HepG2 (cell line): ENCODE data around the gene BHMT. TPM values are rescaled to one million over a fixed set of nuclear protein-coding genes. Genes with fewer than 3 reads are reported as not detected.
A peak's percentile ranks its signal among the peaks of the same experiment; 100 is the strongest.

Source experiments
- ATAC-seq: fragments of 200-7000 bp; cut with Tn5 transposase; 3 replicates; pipeline ENCODE4 v1.9.1; 2020; ENCODE audit warnings: mild to moderate bottlenecking, moderate library complexity
- BruUV-seq: library from RNA; stranded (reverse); fragments of 400-500 nt; replicated peaks from 2 replicates; lab custom pipeline; 2021; lab: Mats Ljungman, UMichigan
- CTCF ChIA-PET: fragments of 300-600 bp; formaldehyde crosslinking; extraction: SDS; loops from one replicate; lab custom pipeline; 2021; ENCODE audit warnings: low total read pairs, inconsistent platforms, low intra/inter-chr PET ratio; lab: Yijun Ruan, JAX
- POLR2A ChIA-PET: fragments of 350-600 bp; sonication (Branson Sonifier 250); formaldehyde crosslinking; loops from one replicate; lab custom pipeline; 2020; ENCODE audit warnings: antibody characterized with exemption, inconsistent platforms; lab: Yijun Ruan, JAX
- DNase-seq: peaks from one replicate; pipeline ENCODE4 v3.0.0-alpha.2; 2015; ENCODE audit warnings: low spot score
- FAIRE-seq: peaks from 3 replicates; lab custom pipeline; 2011; peaks lifted over from hg19 to GRCh38; lab: Jason Lieb, UNC
- H2AFZ ChIP-seq: one replicate; pipeline ENCODE4 v1.6.1; 2011; ENCODE audit warnings: low read length, inconsistent platforms
- H3K27ac ChIP-seq: fragments of 300-600 bp; 3 replicates; pipeline ENCODE4 v1.8.0; 2011; ENCODE audit warnings: mixed run types, mild to moderate bottlenecking, mixed read lengths, low read length, inconsistent platforms; ENCODE audit not compliant: insufficient read depth; ENCODE audit errors: extremely low read length
- H3K27me3 ChIP-seq, 2 experiments: fragments of 200-600 bp in 1 of 2; 2 replicates in 1 of 2; 3 replicates in 1 of 2; pipeline versions ENCODE4 v1.6.0 to v1.8.0; 2011; ENCODE audit warnings: low read length in 2 of 2, mild to moderate bottlenecking in 2 of 2, moderate library complexity in 2 of 2, inconsistent platforms in 1 of 2; ENCODE audit not compliant: insufficient read depth in 2 of 2, control insufficient read depth in 1 of 2
- H3K36me3 ChIP-seq, 2 experiments: fragments of 200-600 bp in 1 of 2; replicated peaks in 1 of 2; 2 replicates in 1 of 2; 3 replicates in 1 of 2; pipeline versions ENCODE4 v1.5.1 to v1.8.0; 2011; ENCODE audit warnings: low read length in 2 of 2, inconsistent platforms in 1 of 2; ENCODE audit not compliant: insufficient read depth in 2 of 2, control insufficient read depth in 1 of 2
- H3K4me1 ChIP-seq: 2 replicates; pipeline ENCODE4 v1.5.1; 2012; ENCODE audit warnings: low read length, inconsistent platforms; ENCODE audit not compliant: insufficient read depth
- H3K4me2 ChIP-seq: 2 replicates; pipeline ENCODE4 v1.6.0; 2011; ENCODE audit warnings: low read depth, low read length, inconsistent platforms
- H3K4me3 ChIP-seq, 3 experiments: fragments of 200-600 bp in 1 of 3; sonication (generic), shearing (Covaris generic) in 1 of 3; replicated peaks in 1 of 3; 2 replicates each; pipeline ENCODE4 v1.5.1; 2011 to 2016; ENCODE audit warnings: low read length in 3 of 3, inconsistent platforms in 2 of 3, low read depth in 2 of 3, mild to moderate bottlenecking in 2 of 3, control low read depth in 1 of 3, mixed read lengths in 1 of 3; ENCODE audit not compliant: insufficient read depth in 1 of 3
- H3K79me2 ChIP-seq: one replicate; pipeline ENCODE4 v1.6.1; 2011; ENCODE audit warnings: low read length, inconsistent platforms; ENCODE audit not compliant: insufficient read depth
- H3K9ac ChIP-seq: 2 replicates; pipeline ENCODE4 v1.6.0; 2011; ENCODE audit warnings: mild to moderate bottlenecking, low read depth, low read length, inconsistent platforms; ENCODE audit not compliant: insufficient read depth
- H3K9me3 ChIP-seq: 2 replicates; pipeline ENCODE4 v1.5.1; 2012; ENCODE audit warnings: mild to moderate bottlenecking, low read length
- H4K20me1 ChIP-seq: 2 replicates; pipeline ENCODE4 v1.6.0; 2011; ENCODE audit warnings: inconsistent platforms, mild to moderate bottlenecking, low read length, moderate library complexity; ENCODE audit not compliant: insufficient read depth
- HDAC1 ChIP-seq: sonication (generic); formaldehyde crosslinking; IDR thresholded peaks from 2 replicates; pipeline ENCODE4 v1.5.1; 2020; ENCODE audit warnings: mild to moderate bottlenecking, missing genetic modification reagents
- MAFK ChIP-seq, 2 experiments: IDR thresholded peaks in 1 of 2; conservative IDR thresholded peaks in 1 of 2; 2 replicates each; pipeline ENCODE4 v1.6.1; 2011; ENCODE audit warnings: improper control_type of control experiment in 2 of 2, low read length in 2 of 2
- MAX ChIP-seq: IDR thresholded peaks from 2 replicates; pipeline ENCODE4 v1.6.1; 2012; ENCODE audit warnings: inconsistent platforms
- NFE2L2 ChIP-seq: fragments of 150-350 bp; IDR thresholded peaks from 2 replicates; pipeline ENCODE4 v1.6.1; 2014; ENCODE audit warnings: low read length
- ZNF337 ChIP-seq: sonication (generic); formaldehyde crosslinking; IDR thresholded peaks from 2 replicates; pipeline ENCODE4 v1.5.1; 2020; ENCODE audit warnings: missing genetic modification reagents, low read depth, mild to moderate bottlenecking, borderline replicate concordance
- WGBS: methylation state at CpG from one replicate; pipeline ENCODE4 v1.1.6; 2017; ENCODE audit warnings: low lambda C conversion rate; 5-methylcytosine and 5-hydroxymethylcytosine counted together
- in situ Hi-C: cut with HindIII; loops from 2 replicates; pipeline ENCODE4 v1.10.0; 2017; ENCODE audit warnings: low pct_unique_long_range_greater_than_20kb; ENCODE audit not compliant: extremely low pct_ligation_motif_present
- intact Hi-C: fragments of 100-400 bp; cut with micrococcal nuclease; formaldehyde crosslinking; loops from one replicate; pipeline ENCODE4 v1.10.0; 2022; ENCODE audit not compliant: unreplicated experiment
- polyA plus RNA-seq, 8 experiments: library from polyadenylated mRNA; depleted of rRNA in 3 of 8; stranded (reverse) in 7 of 8; unstranded in 1 of 8; fragments of >200 nt; fragmentation: Illumina TruSeq in 4 of 8; extraction: Trizol in 4 of 8; gene quantifications; 2 replicates each; pipeline versions ENCODE4 v1.2.1 to v1.2.3, GENCODE V29; 2011 to 2016; ENCODE audit warnings: low read depth in 4 of 8, missing spikeins in 1 of 8, mixed read lengths in 1 of 8; ENCODE audit not compliant: insufficient read depth in 1 of 8
- total RNA-seq, 5 experiments: library from RNA; depleted of rRNA; stranded (reverse); fragments of >200 nt; fragmentation: Illumina TruSeq; extraction: Trizol; gene quantifications; 2 replicates each; pipeline ENCODE4 v1.2.3, GENCODE V29; 2016; ENCODE audit warnings: low read depth in 1 of 5
- TF ChIP-seq, protein P1 (sequence below): sonication (generic); formaldehyde crosslinking; IDR thresholded peaks from 2 replicates; pipeline ENCODE4 v1.8.1; 2022; ENCODE audit warnings: low read depth, mild to moderate bottlenecking, missing genetic modification reagents

Gene BHMT
- total and polyA plus RNA-seq, 2 of the 13 experiments (the other 11 are each of a cell fraction or from before 2014, with no cell fraction given), result 0.40 to 6.4 TPM

DNA sequence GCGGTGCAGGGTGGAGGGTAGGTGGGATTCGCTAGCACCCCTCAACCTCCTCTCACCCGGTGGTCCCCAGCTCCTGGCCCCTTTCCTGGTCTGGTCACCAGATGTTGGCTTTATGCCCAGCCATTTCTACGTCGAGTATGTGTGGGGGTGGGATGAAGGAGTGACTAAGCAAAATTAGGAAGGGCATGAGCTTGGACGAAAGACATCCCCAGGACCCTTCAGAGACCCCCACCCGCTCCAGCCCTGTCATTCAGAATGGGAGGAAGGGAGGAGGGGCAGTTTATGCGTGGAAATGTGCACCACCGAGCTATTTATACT, 41.3 kb upstream of the BHMT start:
- Histone ChIP-seq H3K36me3 (no peaks in the 10 kb centered on the region), H3K9ac (peak overlapping the region; percentile 81), H3K79me2 (peaks cover 4% of the 10 kb centered on the region), H3K4me1 (peaks cover 55% of the 10 kb centered on the region), H3K9me3 (no peaks in the 10 kb centered on the region), H3K4me3 (peak overlapping the region; percentile 52 to 76 (median 67); a peak in 5 of 6 replicates), H3K27ac (peak overlapping the region; percentile 70), H2AFZ (no peak overlapping the region), H4K20me1 (no peaks in the 10 kb centered on the region), H3K27me3 (no peaks in the 10 kb centered on the region), H3K4me2 (peak overlapping the region; percentile 85)
- no peak for FAIRE-seq
- CTCF ChIA-PET, result no interaction called here
- no TSS peak for BruUV-seq
- TF ChIP-seq MAFK (conservative IDR thresholded peaks at IDR 0.05 in 1 of 2, IDR thresholded peaks at IDR 0.05 in 1 of 2; ENCODE audit: low read length in 2 of 2) (peak in 1 of 2 experiments; percentile 52; a peak in 2 of 4 replicates), NFE2L2 (peak; percentile 92), ZNF337 (no peak), MAX (0 out of 2 replicates have a peak, but pooled peaks have one; percentile 5), HDAC1 (CRISPR knock-in tag) (0 out of 2 replicates have a peak, but pooled peaks have one; percentile 26)
- TF ChIP-seq, protein P1, sequence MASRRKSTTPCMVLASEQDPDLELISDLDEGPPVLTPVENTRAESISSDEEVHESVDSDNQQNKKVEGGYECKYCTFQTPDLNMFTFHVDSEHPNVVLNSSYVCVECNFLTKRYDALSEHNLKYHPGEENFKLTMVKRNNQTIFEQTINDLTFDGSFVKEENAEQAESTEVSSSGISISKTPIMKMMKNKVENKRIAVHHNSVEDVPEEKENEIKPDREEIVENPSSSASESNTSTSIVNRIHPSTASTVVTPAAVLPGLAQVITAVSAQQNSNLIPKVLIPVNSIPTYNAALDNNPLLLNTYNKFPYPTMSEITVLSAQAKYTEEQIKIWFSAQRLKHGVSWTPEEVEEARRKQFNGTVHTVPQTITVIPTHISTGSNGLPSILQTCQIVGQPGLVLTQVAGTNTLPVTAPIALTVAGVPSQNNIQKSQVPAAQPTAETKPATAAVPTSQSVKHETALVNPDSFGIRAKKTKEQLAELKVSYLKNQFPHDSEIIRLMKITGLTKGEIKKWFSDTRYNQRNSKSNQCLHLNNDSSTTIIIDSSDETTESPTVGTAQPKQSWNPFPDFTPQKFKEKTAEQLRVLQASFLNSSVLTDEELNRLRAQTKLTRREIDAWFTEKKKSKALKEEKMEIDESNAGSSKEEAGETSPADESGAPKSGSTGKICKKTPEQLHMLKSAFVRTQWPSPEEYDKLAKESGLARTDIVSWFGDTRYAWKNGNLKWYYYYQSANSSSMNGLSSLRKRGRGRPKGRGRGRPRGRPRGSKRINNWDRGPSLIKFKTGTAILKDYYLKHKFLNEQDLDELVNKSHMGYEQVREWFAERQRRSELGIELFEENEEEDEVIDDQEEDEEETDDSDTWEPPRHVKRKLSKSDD, result 0 out of 2 replicates have a peak, but pooled peaks have one; percentile 4
- POLR2A ChIA-PET, result interaction anchor here (1.3 to 1.5 kb wide), 2 partner anchors 45 to 85 kb away, joined by 3 to 9 read pairs; partner anchors contain the start of gene ARSB
- WGBS, result 36% methylated on average over 9 of the region's 9 CpGs
- in situ Hi-C loops (no loop called here), intact Hi-C loops (no loop called here)
- peak; percentile 15 for DNase-seq
- no peak for ATAC-seq
